GM23338 (cell line): ENCODE data around the gene CCDC85B. TPM values are rescaled to one million over a fixed set of nuclear protein-coding genes. Genes with fewer than 3 reads are reported as not detected.
"Not testable (repeated sequence)": the region's sequence is repeated elsewhere in the genome, so short reads cannot be mapped to it uniquely, and the experiment has no call there.

Experiments used
- ATAC-seq: fragments of 200-7000 bp; cut with Tn5 transposase; 3 replicates; pipeline ENCODE4 v1.9.1; 2020
- DNase-seq: peaks from one replicate; pipeline ENCODE4 v3.0.0-alpha.2; 2015; ENCODE audit warnings: low spot score
- H2AFZ ChIP-seq: fragments of 200-600 bp; sonication (generic); 2 replicates; pipeline ENCODE4 v1.8.0; 2016; ENCODE audit warnings: antibody characterized with exemption, mild to moderate bottlenecking, moderate library complexity
- H3F3A ChIP-seq: fragments of 200-600 bp; sonication (generic); replicated peaks from 2 replicates; pipeline ENCODE4 v1.8.0; 2017; ENCODE audit warnings: antibody characterized with exemption, mixed run types, low read depth
- H3K27ac ChIP-seq: fragments of 200-600 bp; sonication (generic); 2 replicates; pipeline ENCODE4 v1.6.1; 2016; ENCODE audit warnings: low read depth
- H3K27me3 ChIP-seq: fragments of 200-600 bp; sonication (generic); 2 replicates; pipeline ENCODE4 v1.8.0; 2016; ENCODE audit warnings: mild to moderate bottlenecking, mixed run types, moderate library complexity; ENCODE audit not compliant: insufficient read depth
- H3K36me3 ChIP-seq: fragments of 200-600 bp; sonication (generic); 2 replicates; pipeline ENCODE4 v1.8.0; 2016; ENCODE audit warnings: mild to moderate bottlenecking; ENCODE audit not compliant: insufficient read depth
- H3K4me1 ChIP-seq: fragments of 200-600 bp; sonication (generic); 2 replicates; pipeline ENCODE4 v1.8.0; 2016; ENCODE audit warnings: mild to moderate bottlenecking, moderate library complexity; ENCODE audit not compliant: insufficient read depth
- H3K4me2 ChIP-seq: fragments of 200-600 bp; sonication (generic); 2 replicates; pipeline ENCODE4 v1.7.1; 2017; ENCODE audit warnings: mixed run types
- H3K4me3 ChIP-seq: fragments of 200-600 bp; sonication (generic); 2 replicates; pipeline ENCODE4 v1.6.1; 2016; ENCODE audit warnings: mixed run types
- H3K79me2 ChIP-seq: fragments of 200-600 bp; sonication (generic); replicated peaks from 2 replicates; pipeline ENCODE4 v1.8.0; 2017; ENCODE audit warnings: mild to moderate bottlenecking; ENCODE audit not compliant: insufficient read depth
- H3K9me2 ChIP-seq: fragments of 200-600 bp; sonication (generic); 2 replicates; pipeline ENCODE4 v1.8.0; 2017; ENCODE audit not compliant: insufficient read depth
- H4K20me1 ChIP-seq: fragments of 200-600 bp; sonication (generic); replicated peaks from 2 replicates; pipeline ENCODE4 v1.8.0; 2017; ENCODE audit warnings: mild to moderate bottlenecking; ENCODE audit not compliant: insufficient read depth
- H3K27ac Mint-ChIP-seq: 2 replicates; pipeline ENCODE4 v1.8.0; 2020; ENCODE audit warnings: inconsistent platforms, mild to moderate bottlenecking, moderate library complexity, mixed read lengths
- H3K27me3 Mint-ChIP-seq: 3 replicates; pipeline ENCODE4 v1.8.0; 2022; ENCODE audit warnings: low read depth, mild to moderate bottlenecking, moderate library complexity, mixed read lengths, inconsistent platforms; ENCODE audit not compliant: insufficient read depth, poor library complexity
- H3K36me3 Mint-ChIP-seq: 3 replicates; pipeline ENCODE4 v1.8.0; 2021; ENCODE audit warnings: low read depth, mild to moderate bottlenecking, inconsistent platforms, moderate library complexity, mixed read lengths
- H3K4me1 Mint-ChIP-seq: 3 replicates; pipeline ENCODE4 v1.8.0; 2020; ENCODE audit warnings: mild to moderate bottlenecking, inconsistent platforms, mixed read lengths
- H3K4me3 Mint-ChIP-seq: 3 replicates; pipeline ENCODE4 v1.8.0; 2021; ENCODE audit warnings: moderate library complexity, mild to moderate bottlenecking, inconsistent platforms, mixed read lengths
- H3K9me3 Mint-ChIP-seq: 3 replicates; pipeline ENCODE4 v1.8.0; 2020; ENCODE audit warnings: moderate library complexity, mild to moderate bottlenecking, inconsistent platforms, mixed read lengths
- CREB1 ChIP-seq: fragments of 250-450 bp; sonication (Bioruptor Pico); IDR thresholded peaks from 2 replicates; pipeline ENCODE4 v1.5.0; 2020; ENCODE audit warnings: low read depth, mild to moderate bottlenecking, moderate library complexity
- CTCF ChIP-seq, 2 experiments: fragments of 200-600 bp in 1 of 2; sonication (generic) in 1 of 2; conservative IDR thresholded peaks; 2 replicates each; pipeline versions ENCODE4 v1.5.1 to v1.6.1; 2016 to 2017; ENCODE audit warnings: antibody characterized with exemption in 2 of 2, low read depth in 2 of 2, mild to moderate bottlenecking in 2 of 2, moderate library complexity in 1 of 2
- ETS1 ChIP-seq: IDR thresholded peaks from 2 replicates; pipeline ENCODE4 v1.6.1; 2016; ENCODE audit warnings: antibody characterized with exemption
- EZH2 ChIP-seq: fragments of 200-600 bp; sonication (generic); IDR thresholded peaks from one replicate; pipeline ENCODE4 v1.8.0; 2017; ENCODE audit warnings: antibody characterized with exemption, mild to moderate bottlenecking, low read depth; ENCODE audit not compliant: unreplicated experiment
- EZH2phosphoT487 ChIP-seq: fragments of 200-600 bp; sonication (generic); IDR thresholded peaks from one replicate; pipeline ENCODE4 v1.8.1; 2018; ENCODE audit warnings: antibody characterized with exemption; ENCODE audit not compliant: unreplicated experiment
- JUNB ChIP-seq: IDR thresholded peaks from one replicate; pipeline ENCODE4 v1.6.1; 2016; ENCODE audit warnings: antibody characterized with exemption; ENCODE audit not compliant: unreplicated experiment
- NANOG ChIP-seq: IDR thresholded peaks from 2 replicates; pipeline ENCODE4 v1.6.1; 2016; ENCODE audit warnings: antibody characterized with exemption, borderline replicate concordance
- POLR2AphosphoS5 ChIP-seq: IDR thresholded peaks from 2 replicates; pipeline ENCODE4 v1.6.1; 2016; ENCODE audit warnings: antibody characterized with exemption, low read depth
- REST ChIP-seq: IDR thresholded peaks from one replicate; pipeline ENCODE4 v1.6.1; 2018; ENCODE audit warnings: antibody characterized with exemption; ENCODE audit not compliant: unreplicated experiment
- STAT1 ChIP-seq: IDR thresholded peaks from one replicate; pipeline ENCODE4 v1.6.1; 2016; ENCODE audit warnings: antibody characterized with exemption; ENCODE audit not compliant: unreplicated experiment
- ZNF114 ChIP-seq: fragments of 250-450 bp; sonication (Bioruptor Pico); IDR thresholded peaks from 2 replicates; pipeline ENCODE4 v1.5.0; 2020; ENCODE audit warnings: mild to moderate bottlenecking, moderate library complexity
- ZNF331 ChIP-seq: fragments of 250-450 bp; sonication (Bioruptor Pico); IDR thresholded peaks from 2 replicates; pipeline ENCODE4 v1.5.0; 2020; ENCODE audit warnings: low read depth, mild to moderate bottlenecking, moderate library complexity
- polyA plus RNA-seq: library from polyadenylated mRNA; unstranded; fragments of >200 nt; fragmentation: Nextera tagmentation; extraction: Ambion mirVana; gene quantifications from 2 replicates; pipeline ENCODE4 v1.2.1, GENCODE V29; 2016
- total RNA-seq: library from RNA; depleted of rRNA; stranded (reverse); fragments of >200 nt; shearing (Covaris generic); gene quantifications from 2 replicates; pipeline ENCODE4 v1.2.3, GENCODE V29; 2014

CCDC85B gene
- total and polyA plus RNA-seq, 2 experiments from 2014 or later: 54.5 to 66.3 TPM

- not testable (repeated sequence) for DNase-seq, H3K9me2 ChIP-seq, H3K27ac Mint-ChIP-seq, H3K36me3 ChIP-seq, ATAC-seq, H3K9me3 Mint-ChIP-seq, H3K27ac ChIP-seq, H3K79me2 ChIP-seq, H2AFZ ChIP-seq
- H3K27me3 ChIP-seq: peaks cover 25% of the 10 kb centered on the region
- peaks cover 35% of the 10 kb centered on the region for H3K27me3 Mint-ChIP-seq
- H3K4me3 Mint-ChIP-seq: peak overlapping the region; percentile 81
- peaks cover 33% of the 10 kb centered on the region for H3K4me1 Mint-ChIP-seq
- H3K4me3 ChIP-seq: peak overlapping the region; percentile 93
- H3K4me2 ChIP-seq: peak overlapping the region; percentile 89
- H3K4me1 ChIP-seq: peaks cover 29% of the 10 kb centered on the region
- H4K20me1 ChIP-seq: peaks cover 12% of the 10 kb centered on the region
- peaks cover 12% of the 10 kb centered on the region for H3K36me3 Mint-ChIP-seq
- peaks cover 32% of the 10 kb centered on the region for H3F3A ChIP-seq
Observed at GRCh38 chr11:65892137-65892540, 1.7 kb downstream of the CCDC85B start.

GRCh38 chr11:65892661-65893317 is 2.3 kb downstream of the CCDC85B start:
- no peaks in the 10 kb centered on the region for H3K36me3 ChIP-seq
- peaks cover 26% of the 10 kb centered on the region for H3F3A ChIP-seq
- H3K4me2 ChIP-seq: peak overlapping the region; percentile 89
- Mint-ChIP-seq H3K4me1 (peaks cover 33% of the 10 kb centered on the region), H3K36me3 (peaks cover 9% of the 10 kb centered on the region), H3K4me3 (peak overlapping the region; percentile 81), H3K9me3 (no peaks in the 10 kb centered on the region), H3K27ac (no peak overlapping the region), H3K27me3 (peaks cover 38% of the 10 kb centered on the region)
- ATAC-seq: no peak
- peak overlapping the region; percentile 93; the same call in 1 of the 2 replicates for H3K4me3 ChIP-seq
- peaks cover 25% of the 10 kb centered on the region for H3K4me1 ChIP-seq
- H3K79me2 ChIP-seq: peaks cover 4% of the 10 kb centered on the region
- no peak for DNase-seq
- H3K9me2 ChIP-seq: no peaks in the 10 kb centered on the region
- peaks cover 7% of the 10 kb centered on the region for H4K20me1 ChIP-seq
- peaks cover 25% of the 10 kb centered on the region for H3K27me3 ChIP-seq
- H2AFZ ChIP-seq: no peak overlapping the region
- H3K27ac ChIP-seq: no peak overlapping the region
- TF ChIP-seq ZNF114: no peak
- no peak for TF ChIP-seq CTCF (conservative IDR thresholded peaks at IDR 0.05; ENCODE audit: low read depth in 2 of 2)
- TF ChIP-seq CREB1: no peak
- no peak for TF ChIP-seq ETS1
- no peak for TF ChIP-seq EZH2
- no peak for TF ChIP-seq POLR2AphosphoS5
- TF ChIP-seq STAT1: no peak
- TF ChIP-seq JUNB: no peak
- no peak for TF ChIP-seq REST
- TF ChIP-seq ZNF331 (CRISPR knock-in tag): no peak
- TF ChIP-seq NANOG: no peak
- no peak for TF ChIP-seq EZH2phosphoT487
